Peyer's patch (tissue), 4 donors: Measurements from ENCODE around the gene IGIP.

Experiments
- CTCF ChIP-seq, 6 experiments: fragments of 450-650 bp in 4 of 6; fragments of 200-600 bp in 2 of 6; sonication (generic) in 1 of 6; IDR thresholded peaks; one replicate each; pipeline ENCODE4 v1.5.1; 2017 to 2019; ENCODE audit warnings: antibody characterized with exemption in 6 of 6, mild to moderate bottlenecking in 3 of 6, moderate library complexity in 1 of 6
- POLR2A ChIP-seq, 2 donors: fragments of 450-650 bp; IDR thresholded peaks; one replicate each; pipeline ENCODE4 v1.5.1; 2017; ENCODE audit warnings: antibody characterized with exemption in 2 of 2, mild to moderate bottlenecking in 2 of 2, moderate library complexity in 2 of 2

- TF ChIP-seq CTCF (IDR thresholded peaks at IDR 0.05), result no peak
- no peak for TF ChIP-seq POLR2A (IDR thresholded peaks at IDR 0.05)
Observed at GRCh38 chr5:140141241-140141640, 15.5 kb downstream of the IGIP start.
